Glomerular endothelial cell (primary cell): ENCODE measurements around the gene LTN1. TPM values are rescaled to one million over a fixed set of nuclear protein-coding genes. Genes with fewer than 3 reads are reported as not detected.
"Not testable (repeated sequence)": the region's sequence is repeated elsewhere in the genome, so short reads cannot be mapped to it uniquely, and the experiment has no call there.

Source experiments
- DNase-seq: peaks from one replicate; pipeline ENCODE4 v3.0.0-alpha.2; 2011; ENCODE audit warnings: low read depth, low spot score; ENCODE audit errors: extremely low read depth
- total RNA-seq: library from RNA; depleted of rRNA; stranded (reverse); fragments of >200 nt; gene quantifications from 2 replicates; pipeline ENCODE4 v1.2.3, GENCODE V29; 2015

Gene LTN1
- total RNA-seq, 1 donor from 2014 or later = 18.5 TPM

GRCh38 chr21:28991861-28992525 is 684 bp downstream of the LTN1 start:
- no peak for DNase-seq

- not testable (repeated sequence) for DNase-seq
These were observed 4.5 kb downstream of the LTN1 start for GRCh38 chr21:28988146-28988545.

DNA sequence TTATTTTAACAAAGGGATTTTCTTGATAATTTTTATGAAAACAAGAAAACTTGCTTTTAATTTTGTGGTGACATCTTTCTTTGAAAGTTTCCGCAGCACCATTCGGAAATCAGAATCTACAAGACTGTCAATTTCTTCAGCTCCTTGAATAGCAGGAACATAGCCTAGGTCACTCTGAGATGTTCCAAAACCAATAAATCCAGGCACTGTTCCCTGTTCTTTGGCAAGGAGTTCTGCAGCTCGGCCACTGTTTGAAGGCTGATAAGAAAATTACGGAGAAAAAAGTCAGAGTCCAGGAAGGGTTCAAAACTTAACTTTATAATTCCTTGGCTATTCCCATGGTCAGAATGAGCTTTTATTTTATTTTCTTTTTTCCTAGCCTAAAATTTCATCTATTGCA is 6.0 kb downstream of the LTN1 start:
- DNase-seq = no peak

DNA sequence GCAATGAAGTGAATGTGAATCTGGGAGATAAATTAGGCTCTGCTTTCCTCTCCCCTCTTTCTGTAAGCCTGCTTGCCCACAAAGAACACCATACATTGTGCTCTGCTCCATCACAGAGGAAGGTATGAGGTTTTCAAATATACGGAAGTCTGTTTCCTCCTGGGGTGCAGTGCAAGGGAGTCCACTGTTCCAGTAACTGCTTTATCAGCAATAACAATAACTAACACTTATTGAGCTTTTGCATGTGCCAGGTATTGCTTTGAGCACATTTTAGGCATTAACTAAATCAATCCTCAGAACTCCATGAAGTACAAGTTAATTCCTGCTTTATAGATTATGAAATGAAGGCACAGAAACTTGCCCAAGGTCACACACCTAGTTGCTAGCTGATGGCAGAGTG is 10.0 kb downstream of the LTN1 start:
- DNase-seq = no peak

DNA sequence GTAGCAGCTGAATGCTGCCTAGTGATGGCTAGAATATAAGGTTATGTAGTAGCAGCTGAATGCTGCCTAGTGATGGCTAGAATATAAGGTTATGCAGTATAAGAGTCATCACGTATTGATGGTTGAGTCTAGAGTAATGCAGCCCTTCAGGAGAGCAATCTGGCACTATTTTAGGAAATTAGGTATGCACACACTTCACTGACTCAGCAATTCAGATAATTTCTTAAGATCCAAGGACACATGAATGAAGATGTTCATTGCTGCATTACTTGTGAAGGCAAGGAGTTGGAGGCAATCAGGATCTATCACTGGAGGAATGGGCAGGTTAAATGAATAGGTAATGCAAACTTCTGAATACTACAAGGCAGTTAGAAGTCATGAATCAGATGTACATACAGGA is 13.6 kb downstream of the LTN1 start:
- no peak for DNase-seq

GRCh38 chr21:28975397-28975796 is 17.3 kb downstream of the LTN1 start:
- no peak for DNase-seq

GRCh38 chr21:28974531-28975227 is 18.0 kb downstream of the LTN1 start:
- no peak for DNase-seq

DNA sequence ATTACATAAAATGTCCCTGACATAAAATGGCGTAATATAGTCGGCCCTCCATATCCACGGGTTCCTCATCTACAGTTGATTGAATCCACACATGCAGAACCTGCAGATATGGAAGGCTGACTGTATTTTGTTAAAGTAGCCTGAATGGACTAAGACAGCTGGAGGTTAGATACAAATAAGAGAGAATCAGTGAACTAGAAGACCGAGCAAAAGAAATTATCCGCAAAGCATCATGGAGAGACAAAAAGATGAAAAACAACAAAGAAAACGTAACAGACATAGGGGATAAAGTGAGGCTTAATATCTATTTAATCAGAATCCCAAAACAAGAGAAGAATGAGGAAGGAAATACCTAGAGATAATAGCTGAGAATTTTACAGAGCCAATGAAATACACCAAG is 20.3 kb downstream of the LTN1 start:
- no peak for DNase-seq

DNA sequence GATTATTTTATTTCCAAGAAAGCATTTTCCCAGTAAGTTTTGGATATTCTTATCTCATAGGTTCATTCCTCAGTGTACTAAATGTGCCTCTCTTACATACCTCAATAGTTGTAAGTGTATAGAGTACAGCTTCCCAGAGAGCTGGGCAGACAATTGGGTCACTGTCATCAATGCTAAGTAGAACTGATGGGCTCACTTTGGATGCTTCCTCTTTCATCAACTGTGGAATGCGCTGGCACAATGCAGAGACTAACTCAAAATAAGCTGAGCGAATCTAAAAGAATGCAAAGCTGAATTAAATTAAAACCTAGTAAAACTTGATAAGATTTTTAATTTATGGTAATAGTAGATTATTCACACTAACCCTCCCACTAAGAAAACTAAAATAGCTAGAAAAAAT is 21.5 kb downstream of the LTN1 start:
- DNase-seq = no peak

GRCh38 chr21:28963831-28964230 is 28.8 kb downstream of the LTN1 start:
- no peak for DNase-seq

GRCh38 chr21:28962465-28962864 is 30.2 kb downstream of the LTN1 start:
- no peak for DNase-seq

DNA sequence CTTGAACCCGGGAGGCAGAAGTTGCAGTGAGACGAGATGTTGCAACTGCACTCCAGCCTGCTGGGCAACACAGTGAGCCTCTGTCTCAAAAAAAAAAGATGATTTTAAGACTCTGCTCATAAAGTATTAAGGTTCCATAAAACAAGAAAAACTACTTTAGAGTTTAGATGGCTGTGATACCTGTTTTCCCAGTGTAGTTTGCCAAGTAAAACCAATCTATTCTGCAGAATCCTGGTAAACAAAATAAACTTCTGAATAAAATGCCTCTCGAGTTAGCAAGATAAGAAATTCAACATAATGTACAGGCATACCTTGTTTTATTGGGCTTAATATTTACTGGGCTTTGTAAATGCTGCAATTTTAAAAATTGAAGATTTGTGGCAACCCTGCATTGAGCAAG is 30.8 kb downstream of the LTN1 start:
- no peak for DNase-seq

DNA sequence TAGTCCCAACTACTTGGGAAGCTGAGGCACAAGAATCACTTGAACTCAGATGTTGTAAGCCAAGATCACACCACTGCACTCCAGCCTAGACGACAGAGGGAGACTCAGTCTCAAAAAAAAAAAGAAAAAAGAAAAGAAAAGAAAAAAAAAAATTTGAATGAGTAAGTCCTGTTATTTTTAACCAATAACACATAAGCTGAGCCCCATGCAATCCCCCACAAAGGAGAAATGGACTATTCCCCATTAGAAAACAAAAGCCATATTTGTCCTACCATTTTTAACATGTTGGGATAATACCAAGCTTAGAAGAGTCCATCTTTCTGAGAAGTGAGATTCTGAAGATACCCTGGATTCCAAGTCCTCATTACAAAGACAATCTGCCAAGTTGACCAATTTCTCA is 32.4 kb downstream of the LTN1 start:
- DNase-seq = no peak

DNA sequence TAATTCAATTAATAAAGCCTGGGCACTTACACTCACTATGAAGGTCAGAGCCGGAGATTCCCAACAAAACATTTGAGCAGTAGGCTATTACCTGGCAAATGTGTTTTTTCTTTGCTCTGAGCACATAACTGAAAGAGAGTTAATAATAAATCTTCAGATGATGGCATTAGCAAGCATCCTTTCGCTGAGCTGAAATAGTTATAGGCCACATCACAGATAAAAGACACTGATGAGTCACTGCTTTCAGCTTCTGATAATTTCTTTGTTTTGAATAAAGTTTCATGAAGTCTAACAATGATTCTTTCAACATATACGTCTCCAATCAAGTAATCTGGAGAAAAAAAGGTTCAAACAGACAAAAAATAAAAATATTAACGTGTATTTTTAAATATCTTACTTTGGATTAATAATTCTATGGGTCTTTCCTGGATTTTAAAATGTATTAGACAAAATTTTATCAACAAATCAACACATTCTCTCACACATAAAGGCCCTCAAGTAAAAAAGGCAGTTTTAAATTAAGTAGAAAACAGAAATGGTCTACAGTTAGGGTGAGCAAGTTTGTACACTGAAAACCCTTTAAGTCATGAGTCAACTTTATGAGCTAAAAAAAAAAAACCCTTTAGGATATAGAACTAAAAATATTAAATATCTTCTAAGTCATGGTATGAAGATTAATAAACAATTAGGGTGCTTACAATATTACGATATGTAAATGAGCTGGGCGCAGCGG is 33.1 kb downstream of the LTN1 start:
- DNase-seq = no peak

- no peak for DNase-seq
These were observed 39.4 kb downstream of the LTN1 start for GRCh38 chr21:28953247-28953646.

DNA sequence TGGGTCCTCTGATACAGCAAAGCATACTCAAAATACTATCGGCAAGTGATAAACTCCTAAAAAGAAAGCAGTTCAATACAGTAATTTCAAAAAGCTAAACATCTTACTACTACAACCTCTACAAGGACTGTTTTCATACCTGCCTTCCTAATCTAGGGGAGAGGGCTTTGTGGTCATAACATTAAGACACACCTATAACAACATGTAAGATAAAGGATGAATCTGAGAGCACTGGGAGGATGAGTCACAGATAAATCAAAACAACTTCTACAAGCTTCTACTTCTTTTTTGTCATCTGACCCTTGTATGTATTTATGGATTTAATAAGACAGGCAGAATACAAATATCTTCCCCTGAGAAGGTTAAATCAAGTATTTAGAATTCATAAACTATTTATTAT is 40.0 kb downstream of the LTN1 start:
- DNase-seq = no peak

DNA sequence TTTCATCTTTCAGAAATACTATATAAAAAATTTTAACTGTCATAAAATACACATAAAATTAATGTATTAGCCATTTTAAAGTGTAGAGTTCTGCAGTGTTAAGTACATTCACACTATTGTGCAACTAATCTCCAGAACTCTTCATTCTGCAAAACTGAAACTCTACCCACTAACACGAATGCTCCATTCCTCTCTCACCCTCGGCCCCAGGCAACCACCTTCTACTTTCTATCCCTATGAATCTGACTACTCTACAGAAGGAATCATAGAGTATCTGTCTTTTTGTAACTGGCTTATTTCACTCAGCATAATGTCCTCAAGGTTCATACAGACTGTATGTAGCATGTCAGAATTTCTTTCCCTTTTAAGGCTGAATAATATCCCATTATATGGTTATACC is 43.4 kb downstream of the LTN1 start:
- DNase-seq = no peak

DNA sequence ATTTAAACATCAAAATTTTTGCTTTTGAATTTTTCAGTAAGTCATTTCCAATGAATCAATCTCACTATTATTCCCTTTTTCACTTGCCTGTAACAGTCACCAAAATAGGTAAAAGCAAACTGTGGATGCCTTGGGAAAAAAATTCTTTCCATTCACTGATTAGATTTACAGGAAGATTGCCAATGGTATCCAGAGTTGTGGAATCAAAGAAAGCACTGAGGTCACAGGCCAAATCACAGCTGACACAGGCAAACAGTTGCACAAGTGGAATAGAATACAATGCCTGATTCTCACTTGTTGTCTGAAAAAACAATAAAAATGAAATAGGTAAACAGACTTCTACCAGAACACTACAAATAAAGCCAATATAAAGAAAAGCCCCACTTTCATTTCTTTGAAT is 48.4 kb downstream of the LTN1 start:
- no peak for DNase-seq

- DNase-seq = no peak
These were observed 49.0 kb downstream of the LTN1 start for GRCh38 chr21:28943631-28944030.

DNA sequence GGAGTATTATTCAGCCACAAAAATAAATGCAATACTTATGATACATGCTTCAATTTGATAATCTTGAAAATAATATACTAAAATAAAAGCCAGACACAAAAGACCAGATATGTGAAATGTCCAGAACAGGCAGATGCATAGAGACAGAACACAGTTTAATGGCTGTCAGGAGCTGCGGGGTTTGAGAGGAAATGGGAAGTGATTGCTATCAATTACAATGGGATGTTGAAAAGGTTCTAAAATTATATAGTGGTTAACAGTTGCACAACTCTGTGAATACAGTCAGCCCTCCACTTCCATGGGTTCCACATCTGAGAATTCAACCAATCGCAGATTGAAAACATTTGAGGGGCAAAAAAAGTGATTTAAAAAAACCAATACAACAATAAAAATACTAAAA is 54.0 kb downstream of the LTN1 start:
- no peak for DNase-seq

GRCh38 chr21:28937737-28938136 is 54.9 kb downstream of the LTN1 start:
- DNase-seq = no peak

GRCh38 chr21:28936721-28937120 is 56.0 kb downstream of the LTN1 start:
- no peak for DNase-seq
